Parathyroid adenoma (tissue), 2 donors: ENCODE data around the gene TECR.
"Not testable (repeated sequence)": the region's sequence is repeated elsewhere in the genome, so short reads cannot be mapped to it uniquely, and the experiment has no call there.

ENCODE experiments used
- H2AFZ ChIP-seq: fragments of 300-600 bp; sonication (generic); one replicate; pipeline ENCODE4 v1.7.0; 2017; ENCODE audit warnings: antibody characterized with exemption, mild to moderate bottlenecking
- H3K27ac ChIP-seq: fragments of 300-600 bp; sonication (generic); one replicate; pipeline ENCODE4 v1.7.0; 2017
- H3K27me3 ChIP-seq: fragments of 300-600 bp; sonication (generic); one replicate; pipeline ENCODE4 v1.7.0; 2017; ENCODE audit warnings: low read length; ENCODE audit not compliant: control insufficient read depth, insufficient read depth
- H3K36me3 ChIP-seq: fragments of 300-600 bp; sonication (generic); one replicate; pipeline ENCODE4 v1.7.0; 2017; ENCODE audit warnings: low read length; ENCODE audit not compliant: control insufficient read depth, insufficient read depth
- H3K4me1 ChIP-seq: fragments of 300-600 bp; sonication (generic); one replicate; pipeline ENCODE4 v1.7.0; 2017; ENCODE audit warnings: control low read depth
- H3K4me2 ChIP-seq: fragments of 300-600 bp; sonication (generic); one replicate; pipeline ENCODE4 v1.7.0; 2017; ENCODE audit warnings: low read length
- H3K4me3 ChIP-seq: fragments of 300-600 bp; sonication (generic); one replicate; pipeline ENCODE4 v1.7.0; 2017; ENCODE audit warnings: low read depth, low read length
- H3K79me2 ChIP-seq: fragments of 300-600 bp; sonication (generic); one replicate; pipeline ENCODE4 v1.7.0; 2017; ENCODE audit warnings: control low read depth
- H3K9ac ChIP-seq: fragments of 300-600 bp; sonication (generic); one replicate; pipeline ENCODE4 v1.7.0; 2017; ENCODE audit warnings: mild to moderate bottlenecking
- H3K9me3 ChIP-seq: fragments of 300-600 bp; sonication (generic); one replicate; pipeline ENCODE4 v1.7.0; 2017; ENCODE audit warnings: low read length; ENCODE audit not compliant: control insufficient read depth
- TF ChIP-seq, protein P1 (sequence below): fragments of 300-600 bp; sonication (generic); IDR thresholded peaks from one replicate; pipeline ENCODE4 v1.7.0; 2017; ENCODE audit warnings: antibody characterized with exemption, mild to moderate bottlenecking
- donor health status: primary hyperparathyroidism.

TECR gene

DNA sequence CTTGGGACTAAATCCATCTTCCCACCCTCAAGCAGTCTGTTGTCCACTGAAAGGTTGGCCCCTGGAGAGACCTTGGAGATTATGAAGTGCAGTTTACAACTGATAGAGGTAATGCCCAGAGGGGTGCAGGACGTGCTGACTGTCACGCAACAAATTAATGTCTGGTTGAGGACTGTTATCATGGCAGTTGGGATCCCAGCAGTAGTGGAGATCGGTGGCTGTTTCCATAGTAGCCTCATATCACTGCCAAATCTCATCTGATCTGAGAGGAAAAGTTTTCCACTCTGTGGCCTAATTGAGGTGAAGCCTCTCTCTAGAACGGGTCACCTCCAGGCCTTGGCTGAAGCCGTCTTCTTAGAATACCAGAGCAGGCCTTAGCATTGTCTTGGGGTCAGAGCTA is 4.1 kb downstream of the TECR start:
- peak overlapping the region; percentile 45 for H3K4me3 ChIP-seq
- H3K79me2 ChIP-seq = peaks cover 42% of the 10 kb centered on the region
- H3K36me3 ChIP-seq = no peaks in the 10 kb centered on the region
- peaks cover 22% of the 10 kb centered on the region for H3K4me1 ChIP-seq
- peak overlapping the region; percentile 73 for H3K27ac ChIP-seq
- TF ChIP-seq, protein P1, sequence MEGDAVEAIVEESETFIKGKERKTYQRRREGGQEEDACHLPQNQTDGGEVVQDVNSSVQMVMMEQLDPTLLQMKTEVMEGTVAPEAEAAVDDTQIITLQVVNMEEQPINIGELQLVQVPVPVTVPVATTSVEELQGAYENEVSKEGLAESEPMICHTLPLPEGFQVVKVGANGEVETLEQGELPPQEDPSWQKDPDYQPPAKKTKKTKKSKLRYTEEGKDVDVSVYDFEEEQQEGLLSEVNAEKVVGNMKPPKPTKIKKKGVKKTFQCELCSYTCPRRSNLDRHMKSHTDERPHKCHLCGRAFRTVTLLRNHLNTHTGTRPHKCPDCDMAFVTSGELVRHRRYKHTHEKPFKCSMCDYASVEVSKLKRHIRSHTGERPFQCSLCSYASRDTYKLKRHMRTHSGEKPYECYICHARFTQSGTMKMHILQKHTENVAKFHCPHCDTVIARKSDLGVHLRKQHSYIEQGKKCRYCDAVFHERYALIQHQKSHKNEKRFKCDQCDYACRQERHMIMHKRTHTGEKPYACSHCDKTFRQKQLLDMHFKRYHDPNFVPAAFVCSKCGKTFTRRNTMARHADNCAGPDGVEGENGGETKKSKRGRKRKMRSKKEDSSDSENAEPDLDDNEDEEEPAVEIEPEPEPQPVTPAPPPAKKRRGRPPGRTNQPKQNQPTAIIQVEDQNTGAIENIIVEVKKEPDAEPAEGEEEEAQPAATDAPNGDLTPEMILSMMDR = no peak
- no peaks in the 10 kb centered on the region for H3K9me3 ChIP-seq
- no peaks in the 10 kb centered on the region for H3K27me3 ChIP-seq
- H3K9ac ChIP-seq = no peak overlapping the region
- peak overlapping the region; percentile 68 for H3K4me2 ChIP-seq
- no peak overlapping the region for H2AFZ ChIP-seq

DNA sequence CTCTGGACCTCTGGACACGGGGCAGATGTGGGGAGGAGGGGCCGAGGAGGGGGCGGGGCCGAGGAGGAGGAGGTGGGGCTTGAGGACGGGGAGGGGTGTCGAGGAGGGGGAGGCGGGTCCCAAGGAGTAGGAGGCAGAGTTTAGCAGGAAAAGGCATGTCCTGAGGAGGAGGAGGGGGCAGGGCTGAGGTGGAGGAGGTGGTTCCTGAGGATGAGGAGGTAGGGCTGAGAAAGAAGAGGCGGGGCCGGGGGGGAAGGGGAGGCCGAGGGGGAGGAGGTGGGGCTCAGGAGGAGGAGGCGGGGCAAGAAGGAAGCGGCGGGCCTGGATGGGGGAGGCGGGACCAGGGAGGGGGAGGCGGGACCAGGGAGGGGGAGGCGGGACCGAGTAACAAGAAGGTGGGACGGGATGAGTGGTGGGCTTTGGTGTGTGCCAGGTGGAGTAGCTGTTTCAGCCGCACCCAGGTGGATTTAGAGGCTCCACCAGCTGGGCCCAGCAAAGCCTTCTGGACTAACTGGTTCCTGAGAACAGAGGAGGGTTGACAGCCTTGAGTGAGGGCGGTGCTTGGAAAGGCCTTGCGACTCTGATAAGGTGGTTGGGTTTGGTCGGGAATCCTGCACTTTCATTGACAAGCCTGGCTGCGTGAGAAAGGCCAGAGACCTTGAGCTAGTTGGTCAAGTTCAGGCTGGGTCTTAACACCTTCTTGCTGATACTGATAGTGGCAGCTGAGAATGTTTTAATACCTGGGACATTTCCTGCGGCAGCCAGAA is 7.7 kb downstream of the TECR start:
- H3K9me3 ChIP-seq = no peaks in the 10 kb centered on the region
- no peaks in the 10 kb centered on the region for H3K27me3 ChIP-seq
- TF ChIP-seq, protein P1 = no peak
- peak overlapping the region; percentile 42 for H3K4me2 ChIP-seq
- H3K79me2 ChIP-seq = peaks cover 56% of the 10 kb centered on the region
- H3K9ac ChIP-seq = no peak overlapping the region
- H3K36me3 ChIP-seq = no peaks in the 10 kb centered on the region
- peaks cover 17% of the 10 kb centered on the region for H3K4me1 ChIP-seq
- H3K27ac ChIP-seq = peak overlapping the region; percentile 48
- no peak overlapping the region for H3K4me3 ChIP-seq
- H2AFZ ChIP-seq = no peak overlapping the region

DNA sequence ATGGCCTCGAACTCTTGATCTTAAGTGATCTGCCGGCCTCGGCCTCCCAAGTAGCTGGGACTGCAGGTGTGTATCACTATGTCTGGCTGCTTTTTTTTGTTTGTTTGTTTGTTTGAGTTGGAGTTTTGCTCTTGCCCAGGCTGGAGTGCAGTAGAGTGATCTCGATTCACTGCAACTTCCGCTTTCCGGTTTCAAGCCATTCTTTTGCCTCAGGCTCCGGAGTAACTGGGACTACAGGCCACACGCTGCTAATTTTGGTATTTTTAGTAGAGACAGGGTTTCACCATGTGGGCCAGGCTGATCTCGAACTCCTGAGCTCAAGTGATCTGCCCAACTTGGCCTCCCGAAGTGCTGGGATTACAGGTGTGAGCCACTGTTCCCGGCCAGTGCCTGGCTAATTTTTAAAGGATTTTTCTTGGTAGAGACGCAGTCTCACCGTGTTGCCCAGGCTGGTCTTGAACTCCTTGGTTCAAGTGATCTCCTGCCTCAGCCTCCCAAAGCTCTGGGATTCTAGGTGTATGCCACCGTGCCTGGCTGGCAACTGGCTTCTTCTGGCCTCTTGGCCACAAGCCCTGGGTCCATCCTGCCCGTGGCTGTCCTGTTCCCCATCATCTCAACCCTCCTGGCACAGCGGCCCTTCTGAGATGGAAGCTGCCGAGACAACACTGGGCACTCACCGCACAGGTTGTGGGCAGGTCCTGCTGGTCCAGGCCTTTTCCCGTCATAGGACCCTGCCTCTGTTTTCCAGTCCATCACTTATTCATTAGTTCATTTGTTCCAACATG is 11.5 kb downstream of the TECR start:
- Histone ChIP-seq H3K9ac (no peak overlapping the region), H3K27ac (no peak overlapping the region)
- TF ChIP-seq, protein P1 = no peak

DNA sequence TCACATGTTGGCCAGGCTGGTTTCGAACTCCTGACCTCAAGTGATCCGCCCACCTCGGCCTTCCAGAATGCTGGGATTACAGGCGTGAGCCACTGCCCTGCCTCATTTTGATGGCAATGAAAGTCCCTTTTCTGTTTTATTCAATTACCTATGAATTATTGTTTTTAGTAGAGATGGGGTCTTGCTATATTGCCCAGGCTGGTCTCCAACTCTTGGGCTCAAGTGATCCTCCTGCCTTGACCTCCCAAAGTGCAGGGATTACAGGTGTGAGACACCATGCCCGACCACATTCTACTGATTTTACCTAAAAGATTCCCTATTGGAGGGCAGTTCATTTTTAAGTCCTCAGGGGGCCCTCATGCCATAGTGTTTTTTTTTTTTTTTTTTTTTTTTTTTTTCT is 12.6 kb downstream of the TECR start:
- H3K4me3 ChIP-seq, H3K4me1 ChIP-seq, H3K9ac ChIP-seq, H3K36me3 ChIP-seq, H2AFZ ChIP-seq, H3K27ac ChIP-seq, H3K27me3 ChIP-seq, H3K4me2 ChIP-seq, H3K9me3 ChIP-seq: not testable (repeated sequence)
- H3K79me2 ChIP-seq = peaks cover 70% of the 10 kb centered on the region

More for the DNA sequence above, 11.5 kb downstream of the TECR start:
- Histone ChIP-seq H3K4me1 (peaks cover 16% of the 10 kb centered on the region), H3K4me2 (no peak overlapping the region), H3K79me2 (peaks cover 69% of the 10 kb centered on the region), H3K36me3 (no peaks in the 10 kb centered on the region), H2AFZ (no peak overlapping the region), H3K9me3 (no peaks in the 10 kb centered on the region), H3K27me3 (no peaks in the 10 kb centered on the region), H3K4me3 (no peak overlapping the region)

DNA sequence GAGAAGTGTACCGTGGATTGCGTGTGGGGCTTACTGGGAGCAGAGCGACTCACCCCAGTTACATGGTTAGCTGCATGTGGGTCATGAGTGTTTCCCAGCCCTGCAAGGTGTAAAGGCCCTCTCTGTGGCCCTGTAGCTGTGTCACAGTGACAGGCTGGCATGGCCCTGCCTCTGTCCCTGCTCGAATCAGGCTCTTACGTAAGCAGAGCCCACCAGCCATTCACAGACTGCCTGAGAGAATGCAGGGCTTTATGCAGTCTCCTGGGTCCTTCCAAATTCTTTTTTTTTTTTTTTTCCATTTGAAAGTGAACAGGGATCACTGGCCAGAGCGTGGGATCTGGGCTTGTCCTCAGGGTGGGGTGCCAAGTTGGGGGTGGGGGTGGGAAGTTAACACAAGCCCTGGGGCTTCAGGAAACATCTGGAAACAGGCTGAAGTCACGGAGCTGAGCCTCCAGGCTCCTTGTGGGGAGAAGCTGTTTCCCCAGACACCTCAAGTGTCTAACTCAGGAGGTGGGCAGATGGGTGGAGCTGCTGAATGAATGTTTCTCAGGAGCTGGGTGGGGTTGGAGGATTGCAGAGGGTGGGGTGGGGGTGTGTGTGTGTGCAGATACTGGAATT is 13.4 kb downstream of the TECR start:
- TF ChIP-seq, protein P1 = no peak
- no peak overlapping the region for H3K27ac ChIP-seq
- no peak overlapping the region for H3K9ac ChIP-seq

More for the DNA sequence above, 13.4 kb downstream of the TECR start:
- Histone ChIP-seq H3K4me1 (peaks cover 10% of the 10 kb centered on the region), H2AFZ (no peak overlapping the region), H3K27me3 (no peaks in the 10 kb centered on the region), H3K4me2 (no peak overlapping the region), H3K36me3 (no peaks in the 10 kb centered on the region), H3K4me3 (no peak overlapping the region), H3K79me2 (peaks cover 72% of the 10 kb centered on the region), H3K9me3 (no peaks in the 10 kb centered on the region)
